Effector memory CD8-positive, alpha-beta T cell (primary cell): ENCODE results near the gene REM1.
A peak's percentile ranks its signal among the peaks of the same experiment; 100 is the strongest.
"Not testable (repeated sequence)": the region's sequence is repeated elsewhere in the genome, so short reads cannot be mapped to it uniquely, and the experiment has no call there.

ENCODE experiments used
- ATAC-seq: fragments of 150-1000 bp; cut with Tn5 transposase; replicated peaks from 2 replicates; pipeline ENCODE4 v1.10.0; 2021; ENCODE audit warnings: mild to moderate bottlenecking, moderate library complexity
- DNase-seq, 3 experiments: peaks; one replicate each; pipeline ENCODE4 v3.0.0; 2021
- H3K27ac Mint-ChIP-seq, 2 donors: one replicate each; pipeline ENCODE4 v1.8.0; 2022; ENCODE audit warnings: mild to moderate bottlenecking in 2 of 2, mixed read lengths in 2 of 2, moderate library complexity in 2 of 2
- H3K27me3 Mint-ChIP-seq, 2 donors: one replicate each; pipeline ENCODE4 v1.8.0; 2022; ENCODE audit warnings: mixed read lengths in 2 of 2
- H3K36me3 Mint-ChIP-seq: one replicate; pipeline ENCODE4 v1.8.0; 2022; ENCODE audit warnings: mild to moderate bottlenecking, moderate library complexity, mixed read lengths; ENCODE audit not compliant: insufficient read depth
- H3K4me1 Mint-ChIP-seq, 2 donors: one replicate each; pipeline ENCODE4 v1.8.0; 2022; ENCODE audit warnings: low read depth in 2 of 2, mixed read lengths in 2 of 2
- H3K4me3 Mint-ChIP-seq, 2 donors: one replicate each; pipeline ENCODE4 v1.8.0; 2022; ENCODE audit warnings: mild to moderate bottlenecking in 2 of 2, mixed read lengths in 2 of 2, moderate library complexity in 2 of 2
- H3K9me3 Mint-ChIP-seq, 2 donors: one replicate each; pipeline ENCODE4 v1.8.0; 2022; ENCODE audit warnings: mixed read lengths in 2 of 2

Gene REM1

DNA sequence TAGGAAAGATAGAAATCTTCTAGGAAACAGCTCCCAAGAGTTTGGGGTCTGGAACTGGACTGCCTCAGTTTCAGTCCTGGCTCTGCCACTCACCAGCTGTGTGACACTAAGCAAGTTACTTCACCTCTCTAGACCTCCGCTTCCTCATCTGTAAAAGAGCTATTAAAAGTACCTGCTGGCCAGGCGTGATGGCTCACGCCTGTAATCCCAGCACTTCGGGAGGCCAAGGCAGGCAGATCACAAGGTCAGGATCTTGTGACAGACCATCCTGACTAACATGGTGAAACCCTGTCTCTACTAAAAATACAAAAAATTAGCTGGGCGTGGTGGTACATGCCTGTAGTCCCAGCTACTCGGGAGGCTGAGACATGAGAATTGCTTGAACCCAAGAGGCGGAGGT, 46.2 kb downstream of the REM1 start:
- not testable (repeated sequence) for ATAC-seq, DNase-seq, H3K27ac Mint-ChIP-seq, H3K27me3 Mint-ChIP-seq, H3K4me3 Mint-ChIP-seq, H3K9me3 Mint-ChIP-seq
- Mint-ChIP-seq H3K36me3 (peaks cover 49% of the 10 kb centered on the region), H3K4me1 (peaks cover 24 to 32% of the 10 kb centered on the region in 2 donors)

DNA sequence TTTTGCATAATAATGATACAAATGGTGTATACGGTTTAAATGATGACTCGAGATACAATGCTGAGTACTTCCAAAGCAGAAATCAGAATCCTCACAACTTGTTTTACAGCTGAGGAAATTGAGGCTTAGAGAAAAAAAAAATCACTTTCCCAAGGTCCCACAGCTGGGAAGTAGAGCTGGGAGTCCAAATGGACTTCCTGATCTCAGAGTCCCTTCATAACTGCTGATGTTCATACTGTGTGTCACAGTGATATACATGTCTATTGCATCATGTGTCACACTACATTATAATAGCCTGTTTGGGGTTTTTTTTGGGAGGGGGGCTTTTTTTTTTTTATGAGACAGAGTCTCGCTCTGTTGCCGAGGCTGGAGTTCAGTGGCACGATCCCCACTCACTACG, 47.6 kb downstream of the REM1 start:
- peak overlapping the region; percentile 13 to 51 for H3K27ac Mint-ChIP-seq
- no peak overlapping the region for H3K4me3 Mint-ChIP-seq
- H3K9me3 Mint-ChIP-seq = no peaks in the 10 kb centered on the region

DNA sequence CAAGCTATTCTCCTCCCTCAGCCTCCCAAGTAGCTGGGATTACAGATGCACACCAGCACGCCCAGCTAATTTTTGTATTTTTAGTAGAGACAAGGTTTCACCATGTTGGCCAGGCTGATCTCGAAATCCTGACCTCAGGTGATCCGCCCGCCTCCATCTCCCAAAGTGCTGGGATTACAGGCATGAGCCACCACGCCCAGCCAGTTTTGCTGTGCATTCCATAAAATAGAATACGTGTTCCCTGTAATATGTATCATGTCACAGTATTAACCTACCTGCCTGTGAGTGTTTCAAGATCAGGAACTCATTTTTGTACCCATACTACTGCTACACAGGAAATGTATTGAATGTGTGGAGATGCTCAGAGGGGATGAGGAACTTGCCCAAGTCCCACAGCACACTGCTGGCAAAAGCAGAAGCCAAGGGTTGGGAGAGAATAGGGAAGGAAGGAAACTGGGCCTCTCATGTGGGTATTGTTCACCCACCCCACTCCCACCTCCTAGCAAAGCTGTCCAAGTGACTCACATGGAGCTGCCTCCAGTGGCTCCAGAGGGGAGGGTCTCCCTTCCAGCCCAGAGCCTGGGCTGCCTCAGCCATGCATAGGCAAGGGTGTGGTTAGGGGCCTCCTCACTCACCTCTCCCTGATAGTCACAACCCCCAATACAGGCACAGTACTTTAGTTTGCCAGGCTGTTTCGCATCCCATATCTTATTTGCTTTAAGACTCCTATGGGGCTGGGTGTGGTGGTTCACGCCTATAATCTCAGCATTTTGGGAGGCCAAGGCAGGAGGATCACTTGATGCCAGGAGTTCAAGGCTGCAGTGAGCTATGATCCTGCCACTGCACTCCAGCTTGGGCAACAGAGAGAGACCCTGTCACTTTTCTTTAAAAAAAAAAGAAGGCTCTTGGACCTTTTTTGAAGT, 48.5 kb downstream of the REM1 start:
- Mint-ChIP-seq H3K4me3 (no peak overlapping the region), H3K27ac (peak overlapping the region; percentile 28 to 51), H3K36me3 (peaks cover 72% of the 10 kb centered on the region), H3K9me3 (no peaks in the 10 kb centered on the region), H3K27me3 (no peaks in the 10 kb centered on the region), H3K4me1 (peaks cover 24 to 38% of the 10 kb centered on the region in 2 donors)
- ATAC-seq = peak; percentile 46
- no peak for DNase-seq

More for the DNA sequence above, 47.6 kb downstream of the REM1 start:
- no peak for ATAC-seq
- Mint-ChIP-seq H3K4me1 (peaks cover 24 to 38% of the 10 kb centered on the region in 2 donors), H3K36me3 (peaks cover 63% of the 10 kb centered on the region), H3K27me3 (no peaks in the 10 kb centered on the region)
- DNase-seq = no peak

DNA sequence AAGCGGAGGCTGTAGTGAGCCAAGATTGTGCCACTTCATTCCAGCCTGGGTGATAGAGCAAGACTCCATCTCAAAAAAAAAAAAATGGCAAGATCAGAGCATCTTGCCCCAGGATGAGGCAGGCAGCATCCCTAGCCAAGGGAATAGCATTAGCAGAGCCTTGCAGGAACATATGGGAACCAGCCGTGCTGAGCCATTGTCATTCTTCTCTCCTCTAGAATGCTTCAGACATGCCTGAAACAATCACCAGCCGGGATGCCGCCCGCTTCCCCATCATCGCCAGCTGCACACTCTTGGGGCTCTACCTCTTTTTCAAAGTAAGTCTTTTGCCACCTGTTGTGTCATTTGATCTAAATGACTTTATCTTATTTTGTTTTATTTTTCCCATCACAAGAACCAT, 52.2 kb downstream of the REM1 start:
- Mint-ChIP-seq H3K27ac (peak overlapping the region; percentile 7 to 29), H3K27me3 (no peaks in the 10 kb centered on the region), H3K4me1 (peaks cover 16 to 21% of the 10 kb centered on the region in 2 donors), H3K9me3 (no peaks in the 10 kb centered on the region), H3K4me3 (no peak overlapping the region), H3K36me3 (peaks cover 85% of the 10 kb centered on the region)
- no peak for DNase-seq
- ATAC-seq = no peak
